HL-60 (cell line): Measurements from ENCODE around the gene ADAD2.

ENCODE experiments used
- POLR2AphosphoS5 ChIP-seq: IDR thresholded peaks from 2 replicates; pipeline ENCODE4 v1.6.1; 2012; ENCODE audit warnings: low read depth
- TF ChIP-seq, protein P1 (sequence below): IDR thresholded peaks from one replicate; pipeline ENCODE4 v1.5.1; 2011; ENCODE audit warnings: low read length, control low read depth, inconsistent platforms; ENCODE audit not compliant: insufficient read depth
- TF ChIP-seq, protein P2 (sequence below): IDR thresholded peaks from 2 replicates; pipeline ENCODE4 v1.6.1; 2012; ENCODE audit warnings: low read depth; ENCODE audit not compliant: insufficient replicate concordance

DNA sequence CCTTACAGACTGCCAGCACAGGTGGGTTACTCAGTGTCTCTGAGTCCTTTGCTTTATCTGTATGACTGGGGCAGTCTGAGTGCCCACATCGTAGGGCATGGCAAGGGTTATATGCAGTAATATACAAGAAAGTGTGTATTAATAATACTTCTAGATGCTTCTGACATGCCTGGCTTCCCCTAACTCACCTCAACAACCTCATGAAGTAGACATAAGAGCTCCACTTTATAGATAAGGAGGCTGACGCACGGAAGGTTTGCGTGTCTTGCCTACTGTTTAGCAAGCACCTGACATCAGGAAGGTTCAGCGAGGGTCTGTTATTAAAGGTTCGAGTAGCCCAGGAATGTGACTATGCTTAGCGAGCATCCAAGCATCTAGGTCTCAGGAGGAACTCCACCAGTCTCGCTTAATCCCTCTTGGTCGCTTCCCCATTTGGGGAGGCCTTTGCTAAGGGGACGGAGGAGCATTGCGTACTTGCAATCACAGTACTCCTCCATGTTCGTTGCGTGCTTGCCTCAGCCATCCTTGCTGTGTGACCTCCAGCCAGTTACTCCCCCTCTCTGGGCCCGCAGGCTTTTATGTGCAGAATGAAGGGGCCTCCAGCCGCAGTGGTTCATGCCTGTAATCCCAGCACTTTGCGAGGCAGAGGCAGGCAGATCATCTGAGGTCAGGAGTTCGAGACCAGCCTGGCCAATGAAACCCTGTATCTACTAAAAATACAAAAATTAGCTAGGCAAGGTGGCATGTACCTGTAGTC lies 47.2 kb downstream of the ADAD2 start:
- TF ChIP-seq, protein P1, sequence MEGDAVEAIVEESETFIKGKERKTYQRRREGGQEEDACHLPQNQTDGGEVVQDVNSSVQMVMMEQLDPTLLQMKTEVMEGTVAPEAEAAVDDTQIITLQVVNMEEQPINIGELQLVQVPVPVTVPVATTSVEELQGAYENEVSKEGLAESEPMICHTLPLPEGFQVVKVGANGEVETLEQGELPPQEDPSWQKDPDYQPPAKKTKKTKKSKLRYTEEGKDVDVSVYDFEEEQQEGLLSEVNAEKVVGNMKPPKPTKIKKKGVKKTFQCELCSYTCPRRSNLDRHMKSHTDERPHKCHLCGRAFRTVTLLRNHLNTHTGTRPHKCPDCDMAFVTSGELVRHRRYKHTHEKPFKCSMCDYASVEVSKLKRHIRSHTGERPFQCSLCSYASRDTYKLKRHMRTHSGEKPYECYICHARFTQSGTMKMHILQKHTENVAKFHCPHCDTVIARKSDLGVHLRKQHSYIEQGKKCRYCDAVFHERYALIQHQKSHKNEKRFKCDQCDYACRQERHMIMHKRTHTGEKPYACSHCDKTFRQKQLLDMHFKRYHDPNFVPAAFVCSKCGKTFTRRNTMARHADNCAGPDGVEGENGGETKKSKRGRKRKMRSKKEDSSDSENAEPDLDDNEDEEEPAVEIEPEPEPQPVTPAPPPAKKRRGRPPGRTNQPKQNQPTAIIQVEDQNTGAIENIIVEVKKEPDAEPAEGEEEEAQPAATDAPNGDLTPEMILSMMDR = no peak
- no peak for TF ChIP-seq POLR2AphosphoS5
- TF ChIP-seq, protein P2, sequence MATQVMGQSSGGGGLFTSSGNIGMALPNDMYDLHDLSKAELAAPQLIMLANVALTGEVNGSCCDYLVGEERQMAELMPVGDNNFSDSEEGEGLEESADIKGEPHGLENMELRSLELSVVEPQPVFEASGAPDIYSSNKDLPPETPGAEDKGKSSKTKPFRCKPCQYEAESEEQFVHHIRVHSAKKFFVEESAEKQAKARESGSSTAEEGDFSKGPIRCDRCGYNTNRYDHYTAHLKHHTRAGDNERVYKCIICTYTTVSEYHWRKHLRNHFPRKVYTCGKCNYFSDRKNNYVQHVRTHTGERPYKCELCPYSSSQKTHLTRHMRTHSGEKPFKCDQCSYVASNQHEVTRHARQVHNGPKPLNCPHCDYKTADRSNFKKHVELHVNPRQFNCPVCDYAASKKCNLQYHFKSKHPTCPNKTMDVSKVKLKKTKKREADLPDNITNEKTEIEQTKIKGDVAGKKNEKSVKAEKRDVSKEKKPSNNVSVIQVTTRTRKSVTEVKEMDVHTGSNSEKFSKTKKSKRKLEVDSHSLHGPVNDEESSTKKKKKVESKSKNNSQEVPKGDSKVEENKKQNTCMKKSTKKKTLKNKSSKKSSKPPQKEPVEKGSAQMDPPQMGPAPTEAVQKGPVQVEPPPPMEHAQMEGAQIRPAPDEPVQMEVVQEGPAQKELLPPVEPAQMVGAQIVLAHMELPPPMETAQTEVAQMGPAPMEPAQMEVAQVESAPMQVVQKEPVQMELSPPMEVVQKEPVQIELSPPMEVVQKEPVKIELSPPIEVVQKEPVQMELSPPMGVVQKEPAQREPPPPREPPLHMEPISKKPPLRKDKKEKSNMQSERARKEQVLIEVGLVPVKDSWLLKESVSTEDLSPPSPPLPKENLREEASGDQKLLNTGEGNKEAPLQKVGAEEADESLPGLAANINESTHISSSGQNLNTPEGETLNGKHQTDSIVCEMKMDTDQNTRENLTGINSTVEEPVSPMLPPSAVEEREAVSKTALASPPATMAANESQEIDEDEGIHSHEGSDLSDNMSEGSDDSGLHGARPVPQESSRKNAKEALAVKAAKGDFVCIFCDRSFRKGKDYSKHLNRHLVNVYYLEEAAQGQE = no peak
